HepG2 (cell line): Measurements from ENCODE around the gene ADAMTS17. TPM values are rescaled to one million over a fixed set of nuclear protein-coding genes. Genes with fewer than 3 reads are reported as not detected.

ENCODE experiments used
- ZNF589 ChIP-seq: sonication (generic); formaldehyde crosslinking; conservative IDR thresholded peaks from 2 replicates; pipeline ENCODE4 v1.8.0; 2022; ENCODE audit warnings: mild to moderate bottlenecking, moderate library complexity, missing genetic modification reagents
- ZNF788 ChIP-seq: sonication (generic); formaldehyde crosslinking; IDR thresholded peaks from 2 replicates; pipeline ENCODE4 v1.5.0; 2020; ENCODE audit warnings: mild to moderate bottlenecking, missing genetic modification reagents, borderline replicate concordance
- polyA plus RNA-seq, 8 experiments: library from polyadenylated mRNA; depleted of rRNA in 3 of 8; stranded (reverse) in 7 of 8; unstranded in 1 of 8; fragments of >200 nt; fragmentation: Illumina TruSeq in 4 of 8; extraction: Trizol in 4 of 8; gene quantifications; 2 replicates each; pipeline versions ENCODE4 v1.2.1 to v1.2.3, GENCODE V29; 2011 to 2016; ENCODE audit warnings: low read depth in 4 of 8, missing spikeins in 1 of 8, mixed read lengths in 1 of 8; ENCODE audit not compliant: insufficient read depth in 1 of 8
- total RNA-seq, 5 experiments: library from RNA; depleted of rRNA; stranded (reverse); fragments of >200 nt; fragmentation: Illumina TruSeq; extraction: Trizol; gene quantifications; 2 replicates each; pipeline ENCODE4 v1.2.3, GENCODE V29; 2016; ENCODE audit warnings: low read depth in 1 of 5
- TF ChIP-seq, protein P1 (sequence below): sonication (generic); formaldehyde crosslinking; IDR thresholded peaks from 2 replicates; pipeline ENCODE4 v1.9.0; 2021; ENCODE audit warnings: mild to moderate bottlenecking, missing genetic modification reagents
- TF ChIP-seq, protein P2 (sequence below): sonication (generic); formaldehyde crosslinking; IDR thresholded peaks from 2 replicates; pipeline ENCODE4 v1.5.1; 2020; ENCODE audit warnings: mild to moderate bottlenecking, missing genetic modification reagents, borderline replicate concordance

Gene ADAMTS17
- total and polyA plus RNA-seq, 2 of the 13 experiments (the other 11 are each of a cell fraction or from before 2014, with no cell fraction given), result 0.02 to 0.04 TPM

GRCh38 chr15:100355342-100355741, 13.6 kb upstream of the ADAMTS17 start (continued):
- TF ChIP-seq, protein P1, sequence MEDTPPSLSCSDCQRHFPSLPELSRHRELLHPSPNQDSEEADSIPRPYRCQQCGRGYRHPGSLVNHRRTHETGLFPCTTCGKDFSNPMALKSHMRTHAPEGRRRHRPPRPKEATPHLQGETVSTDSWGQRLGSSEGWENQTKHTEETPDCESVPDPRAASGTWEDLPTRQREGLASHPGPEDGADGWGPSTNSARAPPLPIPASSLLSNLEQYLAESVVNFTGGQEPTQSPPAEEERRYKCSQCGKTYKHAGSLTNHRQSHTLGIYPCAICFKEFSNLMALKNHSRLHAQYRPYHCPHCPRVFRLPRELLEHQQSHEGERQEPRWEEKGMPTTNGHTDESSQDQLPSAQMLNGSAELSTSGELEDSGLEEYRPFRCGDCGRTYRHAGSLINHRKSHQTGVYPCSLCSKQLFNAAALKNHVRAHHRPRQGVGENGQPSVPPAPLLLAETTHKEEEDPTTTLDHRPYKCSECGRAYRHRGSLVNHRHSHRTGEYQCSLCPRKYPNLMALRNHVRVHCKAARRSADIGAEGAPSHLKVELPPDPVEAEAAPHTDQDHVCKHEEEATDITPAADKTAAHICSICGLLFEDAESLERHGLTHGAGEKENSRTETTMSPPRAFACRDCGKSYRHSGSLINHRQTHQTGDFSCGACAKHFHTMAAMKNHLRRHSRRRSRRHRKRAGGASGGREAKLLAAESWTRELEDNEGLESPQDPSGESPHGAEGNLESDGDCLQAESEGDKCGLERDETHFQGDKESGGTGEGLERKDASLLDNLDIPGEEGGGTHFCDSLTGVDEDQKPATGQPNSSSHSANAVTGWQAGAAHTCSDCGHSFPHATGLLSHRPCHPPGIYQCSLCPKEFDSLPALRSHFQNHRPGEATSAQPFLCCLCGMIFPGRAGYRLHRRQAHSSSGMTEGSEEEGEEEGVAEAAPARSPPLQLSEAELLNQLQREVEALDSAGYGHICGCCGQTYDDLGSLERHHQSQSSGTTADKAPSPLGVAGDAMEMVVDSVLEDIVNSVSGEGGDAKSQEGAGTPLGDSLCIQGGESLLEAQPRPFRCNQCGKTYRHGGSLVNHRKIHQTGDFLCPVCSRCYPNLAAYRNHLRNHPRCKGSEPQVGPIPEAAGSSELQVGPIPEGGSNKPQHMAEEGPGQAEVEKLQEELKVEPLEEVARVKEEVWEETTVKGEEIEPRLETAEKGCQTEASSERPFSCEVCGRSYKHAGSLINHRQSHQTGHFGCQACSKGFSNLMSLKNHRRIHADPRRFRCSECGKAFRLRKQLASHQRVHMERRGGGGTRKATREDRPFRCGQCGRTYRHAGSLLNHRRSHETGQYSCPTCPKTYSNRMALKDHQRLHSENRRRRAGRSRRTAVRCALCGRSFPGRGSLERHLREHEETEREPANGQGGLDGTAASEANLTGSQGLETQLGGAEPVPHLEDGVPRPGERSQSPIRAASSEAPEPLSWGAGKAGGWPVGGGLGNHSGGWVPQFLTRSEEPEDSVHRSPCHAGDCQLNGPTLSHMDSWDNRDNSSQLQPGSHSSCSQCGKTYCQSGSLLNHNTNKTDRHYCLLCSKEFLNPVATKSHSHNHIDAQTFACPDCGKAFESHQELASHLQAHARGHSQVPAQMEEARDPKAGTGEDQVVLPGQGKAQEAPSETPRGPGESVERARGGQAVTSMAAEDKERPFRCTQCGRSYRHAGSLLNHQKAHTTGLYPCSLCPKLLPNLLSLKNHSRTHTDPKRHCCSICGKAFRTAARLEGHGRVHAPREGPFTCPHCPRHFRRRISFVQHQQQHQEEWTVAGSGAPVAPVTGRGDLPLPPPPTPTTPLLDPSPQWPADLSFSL (CRISPR knock-in tag), result no peak
- no peak for TF ChIP-seq ZNF788 (CRISPR knock-in tag)
- TF ChIP-seq, protein P2, sequence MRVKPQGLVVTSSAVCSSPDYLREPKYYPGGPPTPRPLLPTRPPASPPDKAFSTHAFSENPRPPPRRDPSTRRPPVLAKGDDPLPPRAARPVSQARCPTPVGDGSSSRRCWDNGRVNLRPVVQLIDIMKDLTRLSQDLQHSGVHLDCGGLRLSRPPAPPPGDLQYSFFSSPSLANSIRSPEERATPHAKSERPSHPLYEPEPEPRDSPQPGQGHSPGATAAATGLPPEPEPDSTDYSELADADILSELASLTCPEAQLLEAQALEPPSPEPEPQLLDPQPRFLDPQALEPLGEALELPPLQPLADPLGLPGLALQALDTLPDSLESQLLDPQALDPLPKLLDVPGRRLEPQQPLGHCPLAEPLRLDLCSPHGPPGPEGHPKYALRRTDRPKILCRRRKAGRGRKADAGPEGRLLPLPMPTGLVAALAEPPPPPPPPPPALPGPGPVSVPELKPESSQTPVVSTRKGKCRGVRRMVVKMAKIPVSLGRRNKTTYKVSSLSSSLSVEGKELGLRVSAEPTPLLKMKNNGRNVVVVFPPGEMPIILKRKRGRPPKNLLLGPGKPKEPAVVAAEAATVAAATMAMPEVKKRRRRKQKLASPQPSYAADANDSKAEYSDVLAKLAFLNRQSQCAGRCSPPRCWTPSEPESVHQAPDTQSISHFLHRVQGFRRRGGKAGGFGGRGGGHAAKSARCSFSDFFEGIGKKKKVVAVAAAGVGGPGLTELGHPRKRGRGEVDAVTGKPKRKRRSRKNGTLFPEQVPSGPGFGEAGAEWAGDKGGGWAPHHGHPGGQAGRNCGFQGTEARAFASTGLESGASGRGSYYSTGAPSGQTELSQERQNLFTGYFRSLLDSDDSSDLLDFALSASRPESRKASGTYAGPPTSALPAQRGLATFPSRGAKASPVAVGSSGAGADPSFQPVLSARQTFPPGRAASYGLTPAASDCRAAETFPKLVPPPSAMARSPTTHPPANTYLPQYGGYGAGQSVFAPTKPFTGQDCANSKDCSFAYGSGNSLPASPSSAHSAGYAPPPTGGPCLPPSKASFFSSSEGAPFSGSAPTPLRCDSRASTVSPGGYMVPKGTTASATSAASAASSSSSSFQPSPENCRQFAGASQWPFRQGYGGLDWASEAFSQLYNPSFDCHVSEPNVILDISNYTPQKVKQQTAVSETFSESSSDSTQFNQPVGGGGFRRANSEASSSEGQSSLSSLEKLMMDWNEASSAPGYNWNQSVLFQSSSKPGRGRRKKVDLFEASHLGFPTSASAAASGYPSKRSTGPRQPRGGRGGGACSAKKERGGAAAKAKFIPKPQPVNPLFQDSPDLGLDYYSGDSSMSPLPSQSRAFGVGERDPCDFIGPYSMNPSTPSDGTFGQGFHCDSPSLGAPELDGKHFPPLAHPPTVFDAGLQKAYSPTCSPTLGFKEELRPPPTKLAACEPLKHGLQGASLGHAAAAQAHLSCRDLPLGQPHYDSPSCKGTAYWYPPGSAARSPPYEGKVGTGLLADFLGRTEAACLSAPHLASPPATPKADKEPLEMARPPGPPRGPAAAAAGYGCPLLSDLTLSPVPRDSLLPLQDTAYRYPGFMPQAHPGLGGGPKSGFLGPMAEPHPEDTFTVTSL (CRISPR knock-in tag), result no peak
- no peak for TF ChIP-seq ZNF589 (CRISPR knock-in tag)
